GM19025 (cell line): ENCODE measurements around the gene PIGL.
"Not testable (repeated sequence)": the region's sequence is repeated elsewhere in the genome, so short reads cannot be mapped to it uniquely, and the experiment has no call there.

ENCODE experiments used
- ATAC-seq: cut with Tn5 transposase; IDR thresholded peaks from one replicate; pipeline ENCODE4 v1.9.1; 2021; ENCODE audit warnings: mild to moderate bottlenecking, low read depth, moderate library complexity; ENCODE audit not compliant: unreplicated experiment

PIGL gene

GRCh38 chr17:16217002-16217635, at the start of gene PIGL:
Gene PIGL, plus strand, starts transcription at chr17:16217210. Its CDS starts 17 bp downstream, at chr17:16217227.
- peak; percentile 30 for ATAC-seq

- no peak for ATAC-seq
Observed at GRCh38 chr17:16171613-16172012, 45.4 kb upstream of the PIGL start.

- ATAC-seq, result no peak
Observed at GRCh38 chr17:16178836-16179235, 38.2 kb upstream of the PIGL start.

- ATAC-seq, result no peak
Observed at GRCh38 chr17:16181581-16181980, 35.4 kb upstream of the PIGL start.

- ATAC-seq, result no peak
Observed at GRCh38 chr17:16187642-16188041, 29.4 kb upstream of the PIGL start.

- no peak for ATAC-seq
Observed at GRCh38 chr17:16189791-16190348, 27.1 kb upstream of the PIGL start.

GRCh38 chr17:16190703-16191360, 26.2 kb upstream of the PIGL start:
- no peak for ATAC-seq

- ATAC-seq, result no peak
Observed at GRCh38 chr17:16191604-16192003, 25.4 kb upstream of the PIGL start.

GRCh38 chr17:16194307-16194835, 22.6 kb upstream of the PIGL start:
- not testable (repeated sequence) for ATAC-seq

- no peak for ATAC-seq
Observed at GRCh38 chr17:16197276-16197675, 19.7 kb upstream of the PIGL start.

- no peak for ATAC-seq
Observed at GRCh38 chr17:16199093-16199492, 17.9 kb upstream of the PIGL start.

- ATAC-seq, result not testable (repeated sequence)
Observed at GRCh38 chr17:16201693-16202131, 15.3 kb upstream of the PIGL start.

GRCh38 chr17:16202554-16203500, 14.2 kb upstream of the PIGL start:
- ATAC-seq, result not testable (repeated sequence)

GRCh38 chr17:16204763-16205162, 12.2 kb upstream of the PIGL start:
- ATAC-seq, result not testable (repeated sequence)

- no peak for ATAC-seq
Observed at GRCh38 chr17:16211590-16211989, 5.4 kb upstream of the PIGL start.

- no peak for ATAC-seq
Observed at GRCh38 chr17:16212793-16213192, 4.2 kb upstream of the PIGL start.

- ATAC-seq, result no peak
Observed at GRCh38 chr17:16214190-16215001, 2.6 kb upstream of the PIGL start.

GRCh38 chr17:16215002-16215272, 2.1 kb upstream of the PIGL start:
- ATAC-seq, result peak; percentile 38

GRCh38 chr17:16215273-16215964, 1.6 kb upstream of the PIGL start, which contains the start of gene NCOR1:
Gene NCOR1, minus strand, starts transcription at chr17:16215534. Its CDS starts 20,965 bp downstream, at chr17:16194569.
- ATAC-seq, result peak; percentile 80
